Omental fat pad (tissue), 4 donors: Measurements from ENCODE around the gene ELL. TPM values are rescaled to one million over a fixed set of nuclear protein-coding genes. Genes with fewer than 3 reads are reported as not detected.

Source experiments
- ATAC-seq: fragments of 150-250 bp; one replicate; pipeline ENCODE4 v1.9.1; 2016; ENCODE audit warnings: mild to moderate bottlenecking, moderate library complexity; ENCODE audit not compliant: low FRiP score
- DNase-seq: peaks from one replicate; pipeline ENCODE4 v3.0.0-alpha.2; 2019; ENCODE audit warnings: low spot score
- CTCF ChIP-seq, 3 donors: fragments of 450-650 bp; IDR thresholded peaks; one replicate each; pipeline ENCODE4 v1.5.1; 2016 to 2017; ENCODE audit warnings: antibody characterized with exemption in 3 of 3, mild to moderate bottlenecking in 3 of 3, moderate library complexity in 2 of 3
- total RNA-seq, 4 donors: library from RNA; depleted of rRNA; stranded (reverse); fragments of >200 nt; gene quantifications; one replicate each; pipeline ENCODE4 v1.1.0, GENCODE V29; 2016

ELL gene
- total RNA-seq, 4 donors from 2014 or later: 18.1 to 43.1 (median 24.8) TPM

GRCh38 chr19:18520848-18521691 is 800 bp downstream of the ELL start:
- ATAC-seq: no peak
- DNase-seq: no peak
- TF ChIP-seq CTCF (IDR thresholded peaks at IDR 0.05): no peak

GRCh38 chr19:18519962-18520847 is 1.7 kb downstream of the ELL start:
- ATAC-seq: peak; percentile 45
- DNase-seq: peak; percentile 38
- TF ChIP-seq CTCF (IDR thresholded peaks at IDR 0.05): no peak

GRCh38 chr19:18518639-18519038 is 3.2 kb downstream of the ELL start:
- ATAC-seq (no peak), DNase-seq (no peak)
- no peak for TF ChIP-seq CTCF (IDR thresholded peaks at IDR 0.05)

GRCh38 chr19:18517606-18518005 is 4.3 kb downstream of the ELL start:
- ATAC-seq: no peak
- no peak for DNase-seq
- no peak for TF ChIP-seq CTCF (IDR thresholded peaks at IDR 0.05)

- no peak for ATAC-seq
- no peak for DNase-seq
- TF ChIP-seq CTCF (IDR thresholded peaks at IDR 0.05): no peak
These were observed 5.9 kb downstream of the ELL start for GRCh38 chr19:18515959-18516358.

GRCh38 chr19:18514800-18515682 is 6.8 kb downstream of the ELL start:
- ATAC-seq (peak; percentile 67), DNase-seq (peak; percentile 85)
- TF ChIP-seq CTCF (IDR thresholded peaks at IDR 0.05): no peak
